MCF 10A (cell line): ENCODE results near the gene RINT1. TPM values are rescaled to one million over a fixed set of nuclear protein-coding genes. Genes with fewer than 3 reads are reported as not detected.
"Not testable (repeated sequence)": the region's sequence is repeated elsewhere in the genome, so short reads cannot be mapped to it uniquely, and the experiment has no call there.

ENCODE experiments used
- BruUV-seq: library from RNA; stranded (reverse); fragments of 400-500 nt; replicated peaks from 2 replicates; lab custom pipeline; 2021; lab: Mats Ljungman, UMichigan
- CTCF ChIA-PET: fragments of 300-600 bp; sonication (Branson Sonifier 250); formaldehyde crosslinking; extraction: SDS; loops from one replicate; lab custom pipeline; 2021; ENCODE audit warnings: antibody characterized with exemption, inconsistent platforms; lab: Yijun Ruan, JAX
- POLR2A ChIA-PET: fragments of 300-600, 350-650 bp; sonication (Branson Sonifier 250); formaldehyde crosslinking; extraction: SDS; loops from one replicate; lab custom pipeline; 2020; ENCODE audit warnings: antibody characterized with exemption, inconsistent platforms; lab: Yijun Ruan, JAX
- DNase-seq: peaks from one replicate; pipeline ENCODE4 v3.0.0-alpha.2; 2018; ENCODE audit not compliant: unreplicated experiment
- H3K27ac Mint-ChIP-seq: one replicate; pipeline ENCODE4 v1.8.0; 2022; ENCODE audit warnings: mild to moderate bottlenecking, low read depth, mixed read lengths; ENCODE audit not compliant: unreplicated experiment
- H3K27me3 Mint-ChIP-seq: one replicate; pipeline ENCODE4 v1.8.0; 2022; ENCODE audit warnings: mixed read lengths; ENCODE audit not compliant: insufficient read depth, unreplicated experiment
- H3K36me3 Mint-ChIP-seq: one replicate; pipeline ENCODE4 v1.8.0; 2022; ENCODE audit warnings: mild to moderate bottlenecking, moderate library complexity, mixed read lengths; ENCODE audit not compliant: insufficient read depth, unreplicated experiment
- H3K4me1 Mint-ChIP-seq: one replicate; pipeline ENCODE4 v1.8.0; 2022; ENCODE audit warnings: mixed read lengths; ENCODE audit not compliant: insufficient read depth, unreplicated experiment
- H3K4me3 Mint-ChIP-seq: one replicate; pipeline ENCODE4 v1.8.0; 2022; ENCODE audit warnings: mild to moderate bottlenecking, moderate library complexity, mixed read lengths; ENCODE audit not compliant: unreplicated experiment
- H3K9me3 Mint-ChIP-seq: one replicate; pipeline ENCODE4 v1.8.0; 2022; ENCODE audit warnings: mixed read lengths; ENCODE audit not compliant: unreplicated experiment
- CTCF ChIP-seq: fragments of 200-600 bp; IDR thresholded peaks from one replicate; pipeline ENCODE4 v1.8.0; 2022; ENCODE audit warnings: antibody characterized with exemption, mild to moderate bottlenecking; ENCODE audit not compliant: unreplicated experiment
- intact Hi-C: fragments of 100-400 bp; cut with micrococcal nuclease; formaldehyde crosslinking; loops from 2 replicates; pipeline ENCODE4 v1.14.1; 2022
- total RNA-seq: library from RNA; stranded (reverse); gene quantifications from 2 replicates; pipeline ENCODE4 v1.2.3, GENCODE V29; 2022

Gene RINT1
- total RNA-seq, 1 experiment from 2014 or later = 29.2 TPM

GRCh38 chr7:105502173-105502572, 29.8 kb upstream of the RINT1 start:
- no peak overlapping the region for H3K4me3 Mint-ChIP-seq
- H3K4me1 Mint-ChIP-seq = no peaks in the 10 kb centered on the region
- DNase-seq = no peak
- intact Hi-C loops = no loop called here
- no peaks in the 10 kb centered on the region for H3K27me3 Mint-ChIP-seq
- ChIA-PET POLR2A (no interaction called here), CTCF (no interaction called here)
- H3K36me3 Mint-ChIP-seq = peaks cover 78% of the 10 kb centered on the region
- BruUV-seq = no TSS peak
- no peak overlapping the region for H3K27ac Mint-ChIP-seq
- TF ChIP-seq CTCF = no peak
- no peaks in the 10 kb centered on the region for H3K9me3 Mint-ChIP-seq

GRCh38 chr7:105512415-105512814, 19.6 kb upstream of the RINT1 start:
- Mint-ChIP-seq H3K27ac (no peak overlapping the region), H3K4me1 (peaks cover 9% of the 10 kb centered on the region), H3K4me3 (no peak overlapping the region), H3K27me3 (no peaks in the 10 kb centered on the region), H3K36me3 (peaks cover 43% of the 10 kb centered on the region), H3K9me3 (no peaks in the 10 kb centered on the region)
- TF ChIP-seq CTCF = no peak
- intact Hi-C loops = no loop called here
- CTCF ChIA-PET = no interaction called here
- no TSS peak for BruUV-seq
- no peak for DNase-seq
- POLR2A ChIA-PET = no interaction called here

- Mint-ChIP-seq H3K27me3 (no peaks in the 10 kb centered on the region), H3K36me3 (peaks cover 37% of the 10 kb centered on the region), H3K4me1 (peaks cover 9% of the 10 kb centered on the region), H3K9me3 (no peaks in the 10 kb centered on the region), H3K27ac (peak overlapping the region; percentile 63), H3K4me3 (no peak overlapping the region)
- ChIA-PET POLR2A (no interaction called here), CTCF (no interaction called here)
- intact Hi-C loops = no loop called here
- no peak for DNase-seq
- BruUV-seq = no TSS peak
- TF ChIP-seq CTCF = no peak
Observed at GRCh38 chr7:105512926-105513526, 19.0 kb upstream of the RINT1 start.

- POLR2A ChIA-PET, BruUV-seq, intact Hi-C loops, H3K27ac Mint-ChIP-seq, H3K4me3 Mint-ChIP-seq, DNase-seq, H3K9me3 Mint-ChIP-seq, H3K27me3 Mint-ChIP-seq: not testable (repeated sequence)
- Mint-ChIP-seq H3K36me3 (peaks cover 44% of the 10 kb centered on the region), H3K4me1 (peaks cover 15% of the 10 kb centered on the region)
- CTCF ChIA-PET = interaction anchor here (0.7 kb wide), 1 partner anchor 14 kb away, joined by 3 read pairs; no protein-coding TSS in a partner anchor
Observed at GRCh38 chr7:105515610-105516009, 16.4 kb upstream of the RINT1 start.
